Panc1 (cell line): ENCODE results near the gene FRY. TPM values are rescaled to one million over a fixed set of nuclear protein-coding genes. Genes with fewer than 3 reads are reported as not detected.

Experiments used
- ATAC-seq: fragments of 200-7000 bp; cut with Tn5 transposase; 2 replicates; pipeline ENCODE4 v1.9.1; 2020; ENCODE audit warnings: mild to moderate bottlenecking, moderate library complexity
- BruUV-seq: library from RNA; stranded (reverse); fragments of 400-500 nt; replicated peaks from 2 replicates; lab custom pipeline; 2021; lab: Mats Ljungman, UMichigan
- CTCF ChIA-PET: fragments of 300-600 bp; sonication (Branson Sonifier 250); formaldehyde crosslinking; loops from one replicate; lab custom pipeline; 2022; ENCODE audit warnings: antibody characterized with exemption; lab: Charles Lee
- POLR2A ChIA-PET: fragments of 300-600 bp; sonication (Branson Sonifier 250); formaldehyde crosslinking; loops from one replicate; lab custom pipeline; 2022; ENCODE audit warnings: antibody characterized with exemption; lab: Charles Lee
- DNase-seq: peaks from one replicate; pipeline ENCODE4 v3.0.0-alpha.2; 2010; ENCODE audit warnings: low read depth, low spot score
- H3K27ac ChIP-seq: 2 replicates; pipeline ENCODE4 v1.5.1; 2011; ENCODE audit warnings: mild to moderate bottlenecking, low read length, inconsistent platforms
- H3K27me3 ChIP-seq: fragments of 200-500 bp; sonication (Bioruptor generic); 2 replicates; pipeline ENCODE4 v1.6.0; 2014; ENCODE audit warnings: low read length, inconsistent platforms; ENCODE audit not compliant: control insufficient read depth, insufficient read depth
- H3K36me3 ChIP-seq: fragments of 200-500 bp; sonication (Bioruptor generic); 2 replicates; pipeline ENCODE4 v1.5.1; 2014; ENCODE audit warnings: inconsistent platforms, mild to moderate bottlenecking, low read length, moderate library complexity; ENCODE audit not compliant: control insufficient read depth, insufficient read depth
- H3K4me1 ChIP-seq: 2 replicates; pipeline ENCODE4 v1.5.1; 2011; ENCODE audit warnings: inconsistent platforms, mild to moderate bottlenecking, low read length, moderate library complexity; ENCODE audit not compliant: control insufficient read depth, insufficient read depth
- H3K4me3 ChIP-seq, 2 experiments: 2 replicates each; pipeline ENCODE4 v1.5.1; 2011 to 2012; ENCODE audit warnings: low read depth in 2 of 2, low read length in 2 of 2, mild to moderate bottlenecking in 2 of 2, inconsistent platforms in 1 of 2, moderate library complexity in 1 of 2
- H3K9me3 ChIP-seq: fragments of 200-500 bp; sonication (Bioruptor generic); 2 replicates; pipeline ENCODE4 v1.5.1; 2014; ENCODE audit warnings: low read depth, mild to moderate bottlenecking, inconsistent platforms, low read length, moderate library complexity; ENCODE audit not compliant: control insufficient read depth, insufficient read depth
- CTCF ChIP-seq: fragments of 450-650 bp; IDR thresholded peaks from 2 replicates; pipeline ENCODE4 v1.5.1; 2017; ENCODE audit warnings: mild to moderate bottlenecking
- POLR2AphosphoS5 ChIP-seq: IDR thresholded peaks from 2 replicates; pipeline ENCODE4 v1.6.1; 2012; ENCODE audit warnings: mild to moderate bottlenecking, low read depth, low read length, moderate library complexity
- SIN3A ChIP-seq: IDR thresholded peaks from 2 replicates; pipeline ENCODE4 v1.6.1; 2012; ENCODE audit warnings: low read depth, mild to moderate bottlenecking, low read length, moderate library complexity, borderline replicate concordance; ENCODE audit not compliant: insufficient read depth
- TCF7L2 ChIP-seq: IDR thresholded peaks from 2 replicates; pipeline ENCODE4 v1.6.1; 2011; ENCODE audit warnings: mild to moderate bottlenecking, low read depth, low read length, inconsistent platforms
- in situ Hi-C: cut with HindIII; loops from 2 replicates; pipeline ENCODE4 v1.10.0; 2016; ENCODE audit warnings: low sequenced_read_pairs, low pct_unique_long_range_greater_than_20kb
- intact Hi-C: fragments of 100-400 bp; cut with micrococcal nuclease; formaldehyde crosslinking; loops from one replicate; pipeline ENCODE4 v1.10.0; 2022; ENCODE audit not compliant: unreplicated experiment
- total RNA-seq: library from RNA; stranded (reverse); gene quantifications from one replicate; pipeline ENCODE4 v1.2.1, GENCODE V29; 2021; ENCODE audit not compliant: unreplicated experiment
- TF ChIP-seq, protein P1 (sequence below), 2 experiments: IDR thresholded peaks; 2 replicates each; pipeline ENCODE4 v1.6.1; 2011 to 2012; ENCODE audit warnings: low read depth in 2 of 2, control low read depth in 1 of 2, low read length in 1 of 2, mild to moderate bottlenecking in 1 of 2, moderate library complexity in 1 of 2; ENCODE audit not compliant: insufficient read depth in 1 of 2

Gene FRY
- total RNA-seq, 1 experiment from 2014 or later, result 0.18 TPM

DNA sequence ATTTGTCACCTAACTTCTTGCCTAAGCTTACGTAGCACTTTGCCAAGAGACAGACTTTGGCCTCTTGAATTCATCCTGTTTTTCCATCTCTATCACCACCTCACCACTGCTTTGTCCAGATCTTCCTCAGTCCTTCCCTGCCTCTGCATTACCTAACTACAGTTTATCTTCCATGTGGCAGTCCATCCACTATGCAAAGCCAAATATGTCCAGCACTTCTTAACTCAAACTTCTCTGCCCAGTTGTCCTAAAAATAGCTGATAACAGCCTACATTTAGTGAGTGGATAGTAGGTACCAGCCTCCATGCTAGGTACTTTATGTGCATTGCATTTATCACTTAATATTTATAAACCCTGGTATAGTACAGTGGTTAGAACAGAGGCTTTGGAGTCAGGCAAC lies 172.2 kb downstream of the FRY start:
- no peak overlapping the region for H3K4me3 ChIP-seq
- H3K9me3 ChIP-seq, result no peaks in the 10 kb centered on the region
- TF ChIP-seq TCF7L2 (no peak), POLR2AphosphoS5 (no peak), CTCF (no peak), SIN3A (no peak)
- TF ChIP-seq, protein P1, sequence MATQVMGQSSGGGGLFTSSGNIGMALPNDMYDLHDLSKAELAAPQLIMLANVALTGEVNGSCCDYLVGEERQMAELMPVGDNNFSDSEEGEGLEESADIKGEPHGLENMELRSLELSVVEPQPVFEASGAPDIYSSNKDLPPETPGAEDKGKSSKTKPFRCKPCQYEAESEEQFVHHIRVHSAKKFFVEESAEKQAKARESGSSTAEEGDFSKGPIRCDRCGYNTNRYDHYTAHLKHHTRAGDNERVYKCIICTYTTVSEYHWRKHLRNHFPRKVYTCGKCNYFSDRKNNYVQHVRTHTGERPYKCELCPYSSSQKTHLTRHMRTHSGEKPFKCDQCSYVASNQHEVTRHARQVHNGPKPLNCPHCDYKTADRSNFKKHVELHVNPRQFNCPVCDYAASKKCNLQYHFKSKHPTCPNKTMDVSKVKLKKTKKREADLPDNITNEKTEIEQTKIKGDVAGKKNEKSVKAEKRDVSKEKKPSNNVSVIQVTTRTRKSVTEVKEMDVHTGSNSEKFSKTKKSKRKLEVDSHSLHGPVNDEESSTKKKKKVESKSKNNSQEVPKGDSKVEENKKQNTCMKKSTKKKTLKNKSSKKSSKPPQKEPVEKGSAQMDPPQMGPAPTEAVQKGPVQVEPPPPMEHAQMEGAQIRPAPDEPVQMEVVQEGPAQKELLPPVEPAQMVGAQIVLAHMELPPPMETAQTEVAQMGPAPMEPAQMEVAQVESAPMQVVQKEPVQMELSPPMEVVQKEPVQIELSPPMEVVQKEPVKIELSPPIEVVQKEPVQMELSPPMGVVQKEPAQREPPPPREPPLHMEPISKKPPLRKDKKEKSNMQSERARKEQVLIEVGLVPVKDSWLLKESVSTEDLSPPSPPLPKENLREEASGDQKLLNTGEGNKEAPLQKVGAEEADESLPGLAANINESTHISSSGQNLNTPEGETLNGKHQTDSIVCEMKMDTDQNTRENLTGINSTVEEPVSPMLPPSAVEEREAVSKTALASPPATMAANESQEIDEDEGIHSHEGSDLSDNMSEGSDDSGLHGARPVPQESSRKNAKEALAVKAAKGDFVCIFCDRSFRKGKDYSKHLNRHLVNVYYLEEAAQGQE (IDR thresholded peaks at IDR 0.05; ENCODE audit: insufficient read depth in 1 of 2, low read depth in 2 of 2, low read length in 1 of 2), result no peak
- no peak overlapping the region for H3K27ac ChIP-seq
- DNase-seq (no peak), ATAC-seq (no peak)
- H3K4me1 ChIP-seq, result no peaks in the 10 kb centered on the region
- CTCF ChIA-PET, result no interaction called here
- intact Hi-C loops, result no loop called here
- no TSS peak for BruUV-seq
- no peaks in the 10 kb centered on the region for H3K36me3 ChIP-seq
- in situ Hi-C loops, result no loop called here
- H3K27me3 ChIP-seq, result no peaks in the 10 kb centered on the region
- POLR2A ChIA-PET, result no interaction called here

DNA sequence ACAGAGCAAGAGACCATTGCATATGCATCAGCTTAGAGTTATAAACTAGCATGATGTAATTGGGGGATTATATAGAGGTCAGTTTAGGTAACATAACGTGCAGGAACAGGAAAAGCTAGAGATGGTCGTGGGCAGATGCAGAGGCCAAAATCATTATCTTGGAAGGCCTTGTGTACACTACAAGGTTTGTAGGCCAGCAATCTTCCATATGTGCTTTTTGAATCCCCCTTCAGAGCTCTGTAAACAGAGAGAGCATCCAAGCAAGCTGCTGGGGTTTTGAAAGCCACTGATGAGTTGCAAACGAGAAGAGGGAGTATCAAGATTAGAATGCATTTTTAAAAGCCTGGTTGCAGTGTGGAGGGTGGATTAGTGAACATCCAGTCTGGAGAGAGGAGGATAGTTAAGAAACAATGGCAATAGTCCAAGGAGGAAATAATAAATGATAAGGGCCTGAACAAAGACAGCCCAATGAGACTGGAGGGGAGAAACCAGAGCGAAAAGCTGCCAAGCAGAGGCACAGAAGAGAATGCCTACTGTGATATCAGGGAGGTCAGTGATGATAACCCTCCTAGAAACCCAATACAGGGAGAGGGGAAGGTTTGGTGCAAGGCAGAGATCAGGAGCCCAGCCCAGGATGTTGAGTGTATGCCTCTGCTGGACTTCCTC lies 174.0 kb downstream of the FRY start:
- in situ Hi-C loops (no loop called here), intact Hi-C loops (no loop called here)
- Histone ChIP-seq H3K36me3 (no peaks in the 10 kb centered on the region), H3K27ac (no peak overlapping the region), H3K4me3 (no peak overlapping the region), H3K27me3 (no peaks in the 10 kb centered on the region), H3K4me1 (no peaks in the 10 kb centered on the region), H3K9me3 (no peaks in the 10 kb centered on the region)
- DNase-seq (no peak), ATAC-seq (no peak)
- ChIA-PET POLR2A (no interaction called here), CTCF (no interaction called here)
- BruUV-seq, result no TSS peak
- TF ChIP-seq CTCF (no peak), TCF7L2 (no peak), SIN3A (no peak), POLR2AphosphoS5 (no peak)
- TF ChIP-seq, protein P1 (IDR thresholded peaks at IDR 0.05; ENCODE audit: insufficient read depth in 1 of 2, low read depth in 2 of 2, low read length in 1 of 2), result no peak
